GM18907 (cell line): ENCODE data around the gene ABCC2.

Source experiments
- ATAC-seq: cut with Tn5 transposase; IDR thresholded peaks from one replicate; pipeline ENCODE4 v1.9.1; 2021; ENCODE audit warnings: mild to moderate bottlenecking, moderate library complexity; ENCODE audit not compliant: unreplicated experiment

Gene ABCC2

DNA sequence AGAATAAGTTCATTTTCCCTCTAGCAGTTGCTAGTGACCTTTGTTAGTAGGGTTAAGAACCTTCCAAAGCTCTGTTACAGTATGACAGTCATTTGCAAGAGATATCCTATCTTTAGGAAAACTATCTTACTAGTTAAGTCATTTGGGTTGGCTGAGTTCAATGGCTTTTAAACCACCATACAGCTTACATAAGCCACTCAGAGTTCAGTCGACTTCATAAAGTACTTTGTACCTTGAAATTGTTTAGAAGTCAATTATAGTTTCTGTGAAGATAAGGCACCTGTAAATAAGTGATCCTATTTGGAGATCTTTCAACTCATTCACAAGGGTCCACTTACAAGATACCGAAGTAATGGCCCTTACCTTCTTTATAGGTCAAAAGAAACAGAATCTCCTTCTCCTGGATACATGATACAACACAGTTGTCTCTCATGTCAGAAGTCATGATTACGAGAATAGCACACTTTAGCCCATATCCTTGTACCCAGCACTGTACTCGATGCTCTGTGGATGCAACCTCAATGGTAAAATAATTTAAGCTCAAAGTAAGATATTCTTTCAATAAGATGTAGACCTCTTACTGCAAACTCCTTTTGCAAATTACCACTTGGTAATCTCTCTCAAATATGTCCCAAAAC lies 11.9 kb upstream of the ABCC2 start:
- no peak for ATAC-seq

DNA sequence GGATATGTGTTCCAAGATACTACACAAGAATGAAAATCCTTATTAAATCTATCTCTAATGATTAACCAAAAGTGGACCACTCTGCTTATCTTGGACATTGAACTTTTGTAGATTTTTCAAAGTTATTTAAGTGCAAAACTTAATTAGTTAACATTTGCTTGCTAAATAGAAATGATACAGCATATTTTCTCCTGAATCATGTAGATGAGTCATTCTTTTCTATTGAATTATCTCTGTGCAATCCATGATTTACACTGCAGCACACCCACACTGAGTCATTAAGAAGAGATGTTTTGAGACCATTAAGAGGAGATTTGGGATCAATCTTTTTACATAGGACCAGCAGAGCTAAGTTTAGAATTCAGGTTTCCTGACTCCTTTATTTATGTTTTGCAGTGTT lies 6.6 kb upstream of the ABCC2 start:
- no peak for ATAC-seq

DNA sequence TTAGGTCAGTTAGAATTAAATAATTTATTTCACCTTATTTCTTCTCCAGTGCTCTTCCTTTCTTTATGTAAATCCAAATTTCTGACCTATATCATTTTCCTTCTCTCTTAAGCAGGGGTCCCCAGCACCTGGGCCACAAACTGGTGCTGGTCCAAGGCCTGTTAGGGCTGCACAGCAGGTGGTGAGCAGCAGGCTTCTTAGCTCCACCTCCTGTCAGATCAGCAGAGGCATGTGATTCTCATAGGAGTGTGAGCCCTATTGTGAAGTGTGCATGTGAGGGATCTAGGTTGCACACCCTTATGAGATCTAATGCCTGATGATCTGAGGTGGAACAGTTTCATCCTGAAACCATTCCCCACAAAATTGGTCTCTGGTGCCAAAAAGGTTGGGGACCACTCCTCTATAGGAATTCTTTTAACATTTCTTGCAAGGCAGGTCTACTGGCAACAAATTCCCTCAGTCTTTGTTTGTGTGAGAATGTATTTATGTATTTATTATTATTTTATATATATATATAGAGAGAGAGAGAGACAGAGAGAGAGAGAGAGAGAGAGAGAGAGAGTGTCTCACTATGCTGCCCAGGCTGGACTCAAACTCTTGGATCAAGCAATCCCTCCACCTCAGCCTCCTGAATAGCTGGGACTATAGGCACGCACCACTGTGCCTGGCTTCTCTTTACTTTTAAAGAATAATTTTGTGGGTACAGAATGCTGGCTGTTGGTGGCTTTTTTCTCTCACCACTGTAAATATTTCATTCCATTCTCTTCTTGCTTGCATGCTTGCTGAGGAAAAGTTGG lies 4.3 kb upstream of the ABCC2 start:
- no peak for ATAC-seq

DNA sequence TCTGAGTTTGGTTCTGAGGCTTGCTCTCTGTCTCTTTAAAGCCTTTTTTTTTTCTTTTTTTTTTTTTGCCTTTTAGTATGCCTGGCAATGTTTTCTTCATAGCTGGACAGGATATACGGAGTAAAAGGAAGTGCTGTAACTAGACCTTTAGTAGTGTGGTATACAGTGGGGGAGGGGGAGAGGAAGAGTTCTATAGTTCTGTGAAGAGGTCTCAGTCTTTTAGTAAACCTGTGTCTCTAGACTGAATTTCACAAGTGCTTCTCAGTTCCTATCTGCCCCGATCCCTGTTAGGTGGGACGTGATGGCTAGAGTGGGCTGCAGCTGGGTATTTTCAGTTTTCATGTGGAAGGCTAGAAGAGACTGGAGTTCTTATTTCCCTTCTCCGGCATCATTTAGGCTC lies 3.1 kb upstream of the ABCC2 start:
- no peak for ATAC-seq

DNA sequence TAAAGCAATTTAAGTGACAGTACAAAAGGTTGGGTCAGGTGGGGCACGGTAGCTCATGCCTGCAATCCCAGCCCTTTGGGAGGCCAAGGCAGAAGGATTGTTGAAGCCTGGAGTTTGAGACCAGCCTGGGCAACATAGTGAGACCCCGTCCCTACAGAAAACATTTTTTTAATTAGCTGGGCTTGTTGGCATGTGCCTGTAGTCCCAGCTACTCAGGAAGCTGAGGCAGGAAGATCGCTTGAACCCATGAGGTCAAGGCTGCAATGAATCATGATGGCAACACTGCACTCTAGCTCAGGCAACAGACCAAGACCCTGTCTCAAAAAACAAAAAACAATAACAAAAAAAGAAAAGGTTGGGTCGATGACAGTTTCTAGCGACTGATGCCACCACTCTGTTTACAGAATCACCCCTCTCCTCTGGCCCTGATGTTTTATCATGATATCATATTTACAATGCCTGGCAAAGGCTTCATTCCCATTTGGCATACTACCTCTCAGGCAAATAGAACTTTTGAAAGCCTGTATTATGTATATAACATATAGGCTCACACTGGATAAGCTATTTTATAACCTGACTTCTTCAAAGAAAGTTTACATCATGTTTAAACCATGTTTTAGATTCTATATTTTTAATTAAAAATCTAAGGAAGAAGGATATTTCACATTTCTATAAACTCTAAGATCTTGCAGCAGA lies 558 bp upstream of the ABCC2 start:
- no peak for ATAC-seq

DNA sequence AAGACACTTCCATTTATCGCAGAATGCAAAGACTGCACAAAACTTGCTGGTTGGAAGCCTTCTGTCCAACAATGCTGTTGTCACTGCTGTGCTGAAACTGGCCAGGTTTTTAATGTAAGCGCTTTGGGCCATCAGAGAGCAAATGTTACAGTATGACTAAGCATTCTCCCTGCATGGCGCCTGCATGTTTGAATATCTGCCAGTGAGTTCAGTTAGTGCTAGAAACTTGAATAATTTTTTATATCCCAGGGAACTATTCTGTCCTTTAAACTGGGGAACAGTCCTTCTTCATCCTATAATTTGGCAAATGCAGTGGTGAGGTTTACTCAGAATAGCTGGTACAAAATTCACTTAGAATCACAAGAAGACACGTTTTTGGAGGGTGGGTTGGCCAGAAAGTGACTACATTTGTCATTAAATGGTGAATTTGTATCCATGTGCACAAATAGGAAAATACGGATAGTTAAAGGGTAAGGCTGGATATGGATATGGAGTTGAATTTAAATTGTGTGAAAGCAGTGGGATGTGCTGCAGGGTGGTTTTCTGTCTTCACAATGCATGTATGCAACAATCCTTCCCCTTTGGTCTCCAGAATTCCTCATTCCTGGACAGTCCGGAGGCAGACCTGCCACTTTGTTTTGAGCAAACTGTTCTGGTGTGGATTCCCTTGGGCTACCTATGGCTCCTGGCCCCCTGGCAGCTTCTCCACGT lies 1.7 kb downstream of the ABCC2 start:
- no peak for ATAC-seq

DNA sequence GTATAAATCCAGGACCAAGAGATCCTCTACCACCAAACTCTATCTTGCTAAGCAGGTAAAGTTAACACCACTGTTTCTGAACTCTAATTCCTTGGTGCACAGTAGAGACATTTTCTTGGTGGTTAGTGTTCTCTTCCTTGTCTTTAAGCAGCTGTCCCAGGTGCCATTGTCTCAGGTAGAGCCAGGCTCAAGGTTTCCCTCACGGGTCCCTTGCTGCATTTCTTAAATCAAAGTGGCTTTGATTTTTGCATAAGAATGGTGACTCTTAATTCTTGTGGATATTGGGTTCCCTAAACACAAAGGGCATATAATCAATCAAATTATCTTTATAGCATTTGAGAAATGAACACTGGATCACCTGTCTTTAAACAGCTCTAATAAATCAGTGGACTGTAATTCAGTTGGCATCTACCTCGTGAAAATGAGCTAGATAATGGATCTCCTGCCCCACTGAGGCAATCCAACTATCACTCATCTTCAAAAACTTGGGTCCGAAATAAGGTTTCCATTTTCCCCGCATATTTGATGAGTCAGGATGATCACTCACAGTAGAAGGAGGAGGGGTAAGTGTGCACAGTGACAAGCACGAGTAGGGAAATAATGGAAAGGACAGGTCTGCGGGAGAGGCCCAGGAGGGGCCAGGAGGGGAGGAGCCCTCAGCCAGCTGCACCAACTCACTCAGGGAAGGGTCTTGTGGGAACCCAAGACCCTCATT lies 2.4 kb downstream of the ABCC2 start:
- ATAC-seq: no peak

DNA sequence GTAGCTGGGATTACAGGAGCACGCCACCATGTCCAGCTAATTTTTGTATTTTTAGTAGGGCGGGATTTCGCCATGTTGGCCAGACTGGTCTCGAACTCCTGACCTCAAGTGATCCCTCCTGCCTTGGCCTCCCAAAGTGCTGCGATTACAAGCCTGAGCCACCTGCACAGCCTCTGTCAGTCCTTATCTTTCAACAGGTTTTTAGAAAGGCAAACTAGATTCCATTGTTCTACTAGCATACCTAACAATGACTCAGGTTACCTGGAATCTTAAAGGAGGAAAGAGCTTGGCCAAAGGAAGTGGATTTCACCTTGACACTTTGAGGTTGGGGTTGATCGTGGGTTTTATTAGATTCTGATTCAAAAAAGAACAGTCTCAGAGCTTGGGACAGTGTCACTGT lies 3.2 kb downstream of the ABCC2 start:
- no peak for ATAC-seq

DNA sequence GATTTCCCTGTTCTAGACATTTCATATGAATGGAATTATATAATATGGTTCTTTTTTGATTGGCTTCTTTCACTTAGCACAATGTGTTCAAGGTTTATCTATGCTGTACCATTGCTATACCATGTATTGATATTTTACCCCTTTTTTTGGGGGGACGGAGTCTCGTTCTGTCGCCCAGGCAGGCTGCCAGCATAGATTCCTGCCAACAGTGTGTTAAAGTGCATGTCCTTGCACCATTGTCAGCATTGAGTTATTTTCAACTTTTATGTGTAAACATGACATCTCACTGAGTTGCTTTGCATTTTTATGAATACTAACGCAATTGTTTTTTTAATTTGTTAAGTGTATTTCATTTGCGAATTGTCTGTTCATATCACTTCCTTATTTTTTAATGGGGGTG lies 4.9 kb downstream of the ABCC2 start:
- no peak for ATAC-seq

DNA sequence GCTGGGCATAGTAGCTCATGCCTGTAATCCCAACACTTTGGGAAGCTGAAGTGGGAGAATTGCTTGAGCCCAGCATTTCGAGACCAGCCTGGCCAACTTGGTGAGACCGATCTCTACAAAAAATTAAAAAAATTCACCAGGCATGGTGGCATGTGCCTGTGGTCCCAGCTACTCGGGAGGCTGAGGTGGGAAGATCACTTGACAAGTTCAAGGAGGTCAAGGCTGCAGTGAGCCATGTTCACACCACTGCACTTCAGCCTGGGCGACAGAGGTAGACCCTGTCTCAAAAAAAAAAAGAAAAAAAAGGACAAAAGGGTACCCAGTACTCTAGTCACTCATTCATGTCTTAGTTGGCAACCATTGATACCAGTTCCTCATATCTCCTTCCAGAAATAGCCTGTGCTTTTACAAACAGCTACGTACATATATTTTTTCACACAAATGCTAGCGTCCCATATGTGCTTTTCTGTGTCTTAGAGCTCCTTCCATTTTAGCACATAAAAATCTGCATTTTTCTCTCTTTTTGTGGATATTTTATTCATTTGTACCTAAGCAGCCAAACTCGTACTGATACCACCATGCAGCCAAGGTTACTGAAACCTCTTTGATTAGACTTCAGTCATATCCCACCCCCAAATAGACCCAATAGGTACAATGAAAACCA lies 5.5 kb downstream of the ABCC2 start:
- ATAC-seq: no peak

DNA sequence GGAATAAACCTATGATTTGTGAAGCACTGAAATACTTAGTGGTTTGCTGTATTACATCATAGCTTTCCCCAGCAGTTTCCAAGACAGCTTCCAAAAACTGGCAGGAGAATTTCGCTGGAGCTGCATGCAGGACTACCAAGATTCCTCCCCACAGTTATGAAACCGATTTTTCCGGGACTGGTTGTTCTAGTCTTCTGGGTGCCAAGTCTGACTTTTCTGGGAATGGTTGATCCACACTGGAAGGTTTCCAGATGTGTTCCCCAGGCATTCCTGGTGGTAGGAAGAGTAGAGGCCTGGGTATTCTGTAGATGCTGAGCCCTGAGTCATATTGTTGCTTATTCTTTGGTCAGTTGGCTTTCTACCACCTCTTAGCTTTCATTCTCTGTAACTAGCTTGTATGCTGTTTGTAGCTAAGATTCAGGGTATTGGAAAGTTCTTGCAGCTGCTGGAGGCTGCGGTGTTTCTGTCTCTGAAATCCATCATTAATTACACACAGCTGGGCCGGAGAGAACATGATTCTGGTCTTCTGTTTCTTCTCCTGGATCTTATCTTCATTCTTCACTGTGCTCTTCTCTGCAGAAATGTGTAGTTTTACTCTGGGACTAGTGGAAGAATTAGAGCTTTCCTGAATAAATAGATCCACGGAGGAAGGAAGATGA lies 6.3 kb downstream of the ABCC2 start:
- no peak for ATAC-seq

DNA sequence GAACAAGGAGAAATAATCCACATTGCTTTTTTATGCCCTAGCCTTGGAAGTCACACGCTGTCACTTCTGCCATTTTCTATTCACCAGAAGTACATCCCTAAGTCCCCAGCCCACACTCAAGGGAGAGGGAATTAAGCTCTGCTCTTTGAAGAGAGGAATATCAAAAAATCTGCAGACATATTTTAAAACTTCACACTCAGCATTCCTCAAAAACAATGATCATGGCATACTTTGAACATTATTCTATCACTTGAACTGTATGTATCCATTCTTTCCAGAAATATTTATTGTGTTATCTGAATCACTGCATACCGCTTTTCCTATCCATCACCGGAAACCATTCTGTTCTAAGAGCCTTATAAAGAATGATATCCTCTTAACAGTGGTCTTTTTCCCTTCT lies 9.4 kb downstream of the ABCC2 start:
- ATAC-seq: no peak

DNA sequence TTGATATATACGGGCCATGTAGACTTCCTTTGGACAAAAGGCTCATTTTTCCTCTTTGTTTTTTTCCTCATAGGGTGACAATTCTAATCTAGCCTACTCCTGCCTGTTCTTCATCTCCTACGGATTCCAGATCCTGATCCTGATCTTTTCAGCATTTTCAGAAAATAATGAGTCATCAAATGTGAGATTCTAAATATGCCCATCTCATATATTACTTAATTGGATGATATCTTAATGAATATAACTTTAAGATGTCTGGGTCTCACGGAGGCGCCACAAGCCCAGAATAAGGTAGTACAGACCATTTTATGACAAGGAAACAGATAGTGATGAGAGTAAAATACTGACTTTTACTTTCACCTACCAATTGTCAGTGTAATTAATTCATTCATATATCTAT lies 11.4 kb downstream of the ABCC2 start:
- no peak for ATAC-seq

DNA sequence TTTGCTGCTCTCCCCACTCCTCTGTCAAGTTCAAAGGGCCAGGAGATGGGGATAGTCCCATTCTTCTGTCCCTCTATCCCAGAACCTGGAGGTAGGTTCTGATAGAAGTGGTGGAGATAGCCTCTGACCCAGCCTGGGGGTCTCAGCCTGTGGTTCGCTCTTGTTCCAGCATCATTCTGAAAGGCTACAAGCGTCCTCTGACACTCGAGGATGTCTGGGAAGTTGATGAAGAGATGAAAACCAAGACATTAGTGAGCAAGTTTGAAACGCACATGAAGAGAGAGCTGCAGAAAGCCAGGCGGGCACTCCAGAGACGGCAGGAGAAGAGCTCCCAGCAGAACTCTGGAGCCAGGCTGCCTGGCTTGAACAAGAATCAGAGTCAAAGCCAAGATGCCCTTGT lies 14.5 kb downstream of the ABCC2 start:
- ATAC-seq: no peak

DNA sequence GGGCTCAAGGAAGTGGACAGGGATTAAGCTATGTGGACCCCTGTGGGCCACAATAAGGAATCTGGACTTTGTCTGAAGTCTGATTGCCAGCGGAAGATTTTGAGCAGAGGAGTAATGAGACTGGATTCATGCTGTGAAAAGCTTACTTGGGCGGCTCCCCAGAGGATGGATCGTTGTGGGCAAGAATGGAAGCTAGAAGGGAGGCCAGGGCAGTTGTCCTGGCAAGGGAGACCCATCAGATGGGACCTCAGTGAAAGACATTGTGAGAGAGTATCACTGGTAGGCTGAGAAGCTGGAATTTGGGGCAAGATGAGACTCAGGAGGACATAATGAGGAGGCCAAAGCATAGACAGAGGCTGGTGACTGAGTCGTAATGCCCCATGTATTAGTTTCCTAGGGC lies 15.6 kb downstream of the ABCC2 start:
- ATAC-seq: no peak

DNA sequence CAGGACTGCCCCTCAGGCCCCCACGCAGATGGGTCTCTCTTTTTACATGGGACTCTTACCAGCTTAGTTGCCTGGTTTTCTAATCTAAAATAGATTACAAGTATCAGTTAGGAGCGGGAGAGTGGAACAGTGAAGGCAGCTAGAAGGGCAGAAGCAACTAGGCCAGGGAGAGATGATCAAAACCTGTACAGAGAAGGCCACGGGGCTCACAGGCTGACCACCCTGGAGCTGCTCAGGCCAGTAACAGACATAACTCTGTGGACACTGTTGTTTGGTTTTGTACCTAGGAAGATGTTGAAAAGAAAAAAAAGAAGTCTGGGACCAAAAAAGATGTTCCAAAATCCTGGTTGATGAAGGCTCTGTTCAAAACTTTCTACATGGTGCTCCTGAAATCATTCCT lies 16.5 kb downstream of the ABCC2 start:
- no peak for ATAC-seq

DNA sequence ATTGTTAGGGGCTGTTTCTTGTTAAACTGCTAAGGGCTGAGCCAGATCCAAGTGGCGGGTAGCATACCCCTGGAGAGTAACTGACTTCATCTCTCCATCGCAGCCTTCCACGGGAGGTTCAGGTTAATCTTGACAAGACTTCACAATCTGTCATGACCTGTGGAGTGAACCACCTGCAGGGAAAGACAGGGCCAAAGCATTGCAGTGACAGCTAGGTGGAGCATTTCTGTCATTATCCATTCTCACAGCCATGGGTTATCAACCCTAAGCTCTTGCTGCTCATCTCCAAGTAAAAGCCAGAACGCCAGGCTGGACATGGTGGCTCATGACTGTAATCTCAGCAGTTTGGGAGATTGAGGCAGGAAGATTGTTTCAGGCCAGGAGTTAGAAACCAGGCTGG lies 17.2 kb downstream of the ABCC2 start:
- ATAC-seq: no peak

DNA sequence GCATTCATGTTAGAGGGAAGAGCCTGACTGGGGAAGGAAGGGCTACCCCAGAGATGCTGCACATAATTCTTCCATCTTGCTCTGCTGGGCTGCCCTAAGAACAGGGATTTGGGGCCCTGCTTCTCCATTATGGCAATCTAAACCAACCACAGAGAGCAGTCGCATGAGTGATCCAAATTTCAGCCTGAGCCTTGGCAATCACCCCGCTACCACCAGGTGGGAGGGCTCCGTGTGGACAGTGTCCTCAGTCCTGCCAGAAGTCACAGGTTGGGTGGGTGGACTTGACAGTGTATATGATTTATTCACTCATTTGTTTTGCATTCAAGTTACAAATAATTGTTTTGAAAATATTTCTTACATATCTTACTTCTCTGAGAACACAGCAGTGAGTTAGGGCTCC lies 22.0 kb downstream of the ABCC2 start:
- no peak for ATAC-seq

DNA sequence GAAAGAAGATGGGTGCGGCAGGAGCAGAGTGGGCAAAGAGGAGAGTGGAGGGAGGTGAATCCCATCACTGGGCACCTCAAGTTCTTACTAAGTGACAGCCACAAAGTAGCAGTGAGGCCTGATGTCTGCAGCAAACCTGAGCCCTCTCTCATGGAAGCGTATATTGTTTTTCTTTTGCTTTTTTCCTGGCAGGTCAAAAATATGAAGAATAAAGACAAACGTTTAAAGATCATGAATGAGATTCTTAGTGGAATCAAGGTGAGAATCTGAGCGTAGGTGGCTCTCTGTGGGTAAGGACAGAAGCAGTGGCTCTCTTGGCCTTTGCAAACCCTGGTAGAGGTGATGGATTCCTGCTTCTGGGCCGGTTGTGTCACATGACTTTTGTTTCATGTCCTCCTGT lies 22.8 kb downstream of the ABCC2 start:
- ATAC-seq: no peak

DNA sequence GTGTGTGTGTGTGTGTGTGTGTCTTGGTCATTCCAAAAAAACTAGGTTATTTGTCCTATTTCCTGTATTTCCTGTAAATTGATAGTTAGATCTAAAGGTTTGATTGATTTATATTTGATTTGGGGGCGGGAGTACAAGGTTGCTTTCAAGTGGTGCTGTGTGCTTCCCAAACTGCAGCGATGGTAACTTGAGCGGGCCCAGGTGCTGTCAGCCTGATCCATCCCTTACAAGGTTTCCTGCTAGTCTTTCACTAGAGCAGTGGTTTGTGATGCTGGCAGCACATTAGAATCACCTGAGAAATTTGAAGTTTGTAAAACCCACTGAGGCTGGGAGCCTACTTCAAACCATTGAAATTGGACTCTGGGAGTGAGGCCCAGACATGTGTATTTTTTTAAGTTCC lies 23.7 kb downstream of the ABCC2 start:
- ATAC-seq: no peak
